ENCODE measurements around the gene RBM20.

Gene RBM20

GRCh38 chr10:110773693-110774068, 129.5 kb downstream of the RBM20 start:
- TF ChIP-seq GATA3 (IDR thresholded peaks at IDR 0.05; ENCODE audit: low read depth, low read length) (no peak), GATA2 (IDR thresholded peaks at IDR 0.05; ENCODE audit: low read depth, low read length) (no peak)

- no peak for TF ChIP-seq GATA2 (IDR thresholded peaks at IDR 0.05; ENCODE audit: low read depth, low read length)
These were observed 130.2 kb downstream of the RBM20 start for GRCh38 chr10:110774069-110775019.

- TF ChIP-seq GATA3 (IDR thresholded peaks at IDR 0.05; ENCODE audit: low read depth, low read length) (no peak), GATA2 (IDR thresholded peaks at IDR 0.05; ENCODE audit: low read depth, low read length) (no peak)
These were observed 130.9 kb downstream of the RBM20 start for GRCh38 chr10:110775020-110775375.

- TF ChIP-seq GATA2 (IDR thresholded peaks at IDR 0.05; ENCODE audit: low read depth, low read length) (no peak), GATA3 (IDR thresholded peaks at IDR 0.05; ENCODE audit: low read depth, low read length) (no peak)
These were observed 131.3 kb downstream of the RBM20 start for GRCh38 chr10:110775406-110775805.

- TF ChIP-seq GATA2 (IDR thresholded peaks at IDR 0.05; ENCODE audit: low read depth, low read length) (no peak), GATA3 (IDR thresholded peaks at IDR 0.05; ENCODE audit: low read depth, low read length) (no peak)
These were observed 132.9 kb downstream of the RBM20 start for GRCh38 chr10:110777017-110777416.

GRCh38 chr10:110777661-110778060, 133.5 kb downstream of the RBM20 start:
- TF ChIP-seq GATA2 (IDR thresholded peaks at IDR 0.05; ENCODE audit: low read depth, low read length) (no peak), GATA3 (IDR thresholded peaks at IDR 0.05; ENCODE audit: low read depth, low read length) (no peak)

GRCh38 chr10:110778211-110778610, 134.1 kb downstream of the RBM20 start:
- TF ChIP-seq GATA2 (IDR thresholded peaks at IDR 0.05; ENCODE audit: low read depth, low read length) (no peak), GATA3 (IDR thresholded peaks at IDR 0.05; ENCODE audit: low read depth, low read length) (no peak)

GRCh38 chr10:110779489-110779888, 135.4 kb downstream of the RBM20 start:
- TF ChIP-seq GATA2 (IDR thresholded peaks at IDR 0.05; ENCODE audit: low read depth, low read length) (no peak), GATA3 (IDR thresholded peaks at IDR 0.05; ENCODE audit: low read depth, low read length) (no peak)

GRCh38 chr10:110780704-110781103, 136.6 kb downstream of the RBM20 start:
- TF ChIP-seq GATA3 (IDR thresholded peaks at IDR 0.05; ENCODE audit: low read depth, low read length): no peak
- no peak for TF ChIP-seq GATA2 (IDR thresholded peaks at IDR 0.05; ENCODE audit: low read depth, low read length)

GRCh38 chr10:110781139-110781538, 137.0 kb downstream of the RBM20 start:
- TF ChIP-seq GATA3 (IDR thresholded peaks at IDR 0.05; ENCODE audit: low read depth, low read length) (no peak), GATA2 (IDR thresholded peaks at IDR 0.05; ENCODE audit: low read depth, low read length) (no peak)

GRCh38 chr10:110782616-110783015, 138.5 kb downstream of the RBM20 start:
- TF ChIP-seq GATA3 (IDR thresholded peaks at IDR 0.05; ENCODE audit: low read depth, low read length): no peak
- no peak for TF ChIP-seq GATA2 (IDR thresholded peaks at IDR 0.05; ENCODE audit: low read depth, low read length)

- TF ChIP-seq GATA3 (IDR thresholded peaks at IDR 0.05; ENCODE audit: low read depth, low read length): no peak
- no peak for TF ChIP-seq GATA2 (IDR thresholded peaks at IDR 0.05; ENCODE audit: low read depth, low read length)
These were observed 139.5 kb downstream of the RBM20 start for GRCh38 chr10:110783509-110784107.

- TF ChIP-seq GATA2 (IDR thresholded peaks at IDR 0.05; ENCODE audit: low read depth, low read length) (no peak), GATA3 (IDR thresholded peaks at IDR 0.05; ENCODE audit: low read depth, low read length) (no peak)
These were observed 140.1 kb downstream of the RBM20 start for GRCh38 chr10:110784198-110784597.

- TF ChIP-seq GATA3 (IDR thresholded peaks at IDR 0.05; ENCODE audit: low read depth, low read length) (no peak), GATA2 (IDR thresholded peaks at IDR 0.05; ENCODE audit: low read depth, low read length) (no peak)
These were observed 142.0 kb downstream of the RBM20 start for GRCh38 chr10:110786172-110786571.
